ENCODE data around the gene PNMA6E.

The PNMA6E gene

DNA sequence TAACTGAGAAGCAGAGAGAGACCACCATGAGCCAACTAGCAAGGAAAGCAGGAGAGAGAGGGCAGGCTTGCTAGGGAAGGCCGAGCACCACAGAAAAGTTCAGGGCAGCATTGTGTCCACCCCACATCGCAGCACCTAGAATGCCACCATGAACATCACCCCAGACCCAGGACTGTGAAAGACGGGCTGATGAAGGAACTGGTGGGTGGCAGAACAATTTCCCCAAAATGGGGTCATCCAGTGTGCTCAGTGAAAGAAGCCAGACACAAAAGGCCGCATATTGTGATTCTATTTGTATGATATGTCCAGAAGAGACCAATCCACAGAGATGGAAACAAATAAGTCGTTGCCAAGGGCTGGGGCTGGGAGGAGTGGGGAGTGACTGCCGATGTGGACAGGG is 16.8 kb downstream of the PNMA6E start:
- DNase-seq (ENCODE audit: low read depth), result no peak

DNA sequence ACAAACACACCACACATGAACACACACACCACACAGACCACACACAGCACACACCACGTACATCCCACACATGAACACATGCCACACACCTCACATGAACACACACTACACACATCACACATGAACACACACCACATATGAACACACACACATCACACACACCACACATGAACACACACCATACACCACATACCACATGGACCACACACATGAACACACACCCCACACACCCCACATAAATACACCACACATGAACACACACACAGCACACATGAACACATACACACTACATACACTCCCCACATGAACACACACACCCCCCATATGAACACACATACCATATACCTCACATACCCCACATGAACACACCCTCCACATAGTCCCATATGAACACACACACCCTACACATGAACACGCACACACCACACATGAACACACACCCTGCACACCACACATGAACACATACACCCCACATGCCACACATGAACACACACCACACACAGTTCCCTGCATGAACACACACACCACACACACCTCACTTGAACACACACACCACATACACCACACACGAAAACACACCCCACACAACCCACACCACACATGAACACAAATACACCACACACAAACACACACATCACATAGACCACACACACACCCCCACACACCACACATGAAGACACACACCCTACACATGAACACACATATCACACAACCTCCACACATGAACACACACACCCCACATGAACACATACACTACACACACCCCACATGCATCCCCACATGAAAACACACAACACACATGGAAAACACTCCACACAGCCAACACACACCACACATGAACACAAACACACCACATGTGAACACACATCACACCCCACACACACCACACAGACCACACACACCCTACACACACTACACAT is 18.3 kb downstream of the PNMA6E start:
- DNase-seq (ENCODE audit: low read depth), result no peak

DNA sequence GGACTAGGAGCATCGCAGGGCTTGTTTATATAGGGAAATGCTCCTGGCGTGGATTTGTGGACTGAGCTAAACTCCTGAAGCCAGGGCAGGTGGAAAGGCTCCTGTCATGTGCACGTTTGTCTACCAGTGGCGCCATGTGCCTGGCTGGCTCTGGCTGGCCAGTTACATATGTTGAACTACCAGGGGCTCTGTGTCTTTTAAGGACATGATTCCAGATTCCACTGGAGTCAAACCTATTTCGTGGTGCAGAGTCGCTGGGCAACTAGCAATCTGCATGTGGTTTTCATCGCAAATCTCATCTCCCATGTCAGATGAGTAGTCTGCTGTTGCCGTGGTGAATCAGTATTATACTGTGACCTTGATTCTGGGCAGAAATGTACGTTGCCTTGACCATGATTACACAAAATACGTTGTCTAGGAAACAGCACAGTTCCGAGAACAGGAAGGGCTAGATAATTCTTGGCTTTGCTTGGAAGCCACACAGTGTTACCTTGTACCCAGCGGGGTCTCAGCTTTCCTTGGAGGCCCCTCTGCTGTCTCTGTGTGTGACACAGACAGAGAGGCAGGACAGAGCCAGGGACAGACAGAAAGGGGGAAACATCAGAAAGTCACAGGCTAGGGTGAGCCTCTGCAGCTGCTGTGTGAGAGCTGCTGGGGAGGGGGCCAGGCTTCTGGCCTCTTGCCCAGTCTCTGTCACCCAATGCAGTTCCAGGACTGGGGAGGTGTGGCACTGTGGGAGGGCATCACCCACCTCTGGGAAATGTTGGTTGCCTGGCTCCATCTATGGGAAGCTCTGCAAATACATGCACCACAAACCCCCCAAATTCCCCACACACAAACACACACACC is 19.2 kb downstream of the PNMA6E start:
- DNase-seq (ENCODE audit: low read depth), result peak; percentile 26

DNA sequence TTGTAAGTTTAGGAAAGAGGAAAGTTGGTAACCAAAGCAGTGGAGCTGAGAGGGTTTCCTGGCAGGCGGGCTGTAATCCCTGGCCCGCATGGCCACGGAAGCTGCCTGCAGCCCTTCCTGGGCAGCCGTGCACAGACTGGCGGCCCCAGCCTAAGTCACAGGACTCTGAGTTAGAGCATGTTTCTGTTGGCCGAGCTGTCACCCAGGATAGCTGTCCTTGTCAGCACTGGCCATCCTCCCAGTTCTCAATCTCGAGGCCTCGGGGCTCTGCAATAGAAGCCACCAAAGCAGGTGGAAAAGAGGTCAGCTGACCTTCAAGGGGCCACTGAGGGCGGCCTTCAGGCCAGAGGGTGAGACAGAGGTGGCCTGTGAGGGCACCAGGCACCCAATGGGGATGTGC is 20.5 kb downstream of the PNMA6E start:
- no peak for DNase-seq (ENCODE audit: low read depth)

DNA sequence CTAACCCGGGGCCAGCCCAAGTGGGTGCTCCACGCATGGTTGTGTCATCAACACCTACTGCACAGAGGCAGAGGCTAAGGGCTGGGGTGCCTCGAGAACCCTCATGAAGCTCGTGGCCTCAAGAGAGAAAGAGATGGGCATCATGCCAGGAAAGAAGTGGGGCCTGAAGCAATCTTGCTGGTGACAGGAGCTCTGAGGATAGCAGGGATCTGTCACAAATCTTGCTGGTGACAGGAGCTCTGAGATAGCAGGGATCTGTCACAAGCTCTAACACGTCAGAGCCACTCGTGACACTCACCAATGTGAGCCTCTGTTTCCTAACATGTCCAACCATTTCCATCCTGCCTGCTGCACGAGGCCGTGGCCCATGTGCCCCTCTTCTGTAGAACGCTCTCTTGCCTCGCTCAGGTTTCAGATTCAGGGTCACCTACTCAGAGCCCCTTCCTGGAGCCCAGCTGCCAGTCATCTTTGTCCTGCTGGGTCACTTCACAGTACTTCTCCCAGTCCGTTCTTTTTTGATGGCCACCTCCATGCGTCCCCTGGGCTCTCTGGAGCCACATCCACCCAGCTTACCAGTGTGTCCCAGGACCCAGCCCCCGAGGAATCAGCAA is 21.1 kb downstream of the PNMA6E start:
- no peak for DNase-seq (ENCODE audit: low read depth)

DNA sequence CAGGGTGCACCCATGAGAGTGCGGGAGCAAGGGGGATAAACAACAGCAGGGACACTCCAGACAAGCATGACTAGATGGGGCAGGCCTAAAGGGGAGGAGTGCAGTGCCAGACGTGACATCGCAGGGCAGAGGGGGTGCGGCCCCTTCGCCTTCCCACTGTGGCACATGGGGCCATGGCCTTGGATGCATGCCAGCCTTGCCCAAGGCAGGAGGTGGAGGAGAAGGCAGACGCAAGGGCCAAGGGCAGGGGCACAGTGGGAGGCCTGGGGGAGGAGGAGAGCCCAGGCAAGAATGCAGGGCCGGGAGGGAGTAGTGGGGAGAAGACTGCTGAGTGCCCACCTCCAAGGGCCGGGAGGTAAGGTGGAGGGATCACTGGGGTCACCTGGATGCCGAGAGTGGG is 21.6 kb downstream of the PNMA6E start:
- DNase-seq (ENCODE audit: low read depth), result no peak

DNA sequence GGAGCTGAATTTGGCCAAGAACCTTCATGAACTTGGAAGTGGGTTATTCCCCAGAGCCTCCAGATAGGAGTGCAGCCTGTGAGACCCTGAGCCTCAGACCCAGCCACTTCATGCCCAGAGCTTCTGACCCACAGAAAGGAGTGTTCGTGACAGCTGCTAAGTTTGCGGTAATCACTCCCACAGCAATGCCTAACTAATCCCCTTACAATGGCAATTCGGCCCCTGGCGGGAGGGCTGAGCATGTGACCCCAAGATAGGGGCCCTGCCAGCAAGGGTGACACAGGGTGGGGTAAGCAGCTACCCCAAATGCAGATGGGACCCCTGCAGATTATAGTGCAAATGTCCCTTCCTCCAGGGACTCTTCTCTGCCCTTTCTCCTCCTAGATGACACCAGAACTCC is 22.5 kb downstream of the PNMA6E start:
- DNase-seq (ENCODE audit: low read depth), result no peak

DNA sequence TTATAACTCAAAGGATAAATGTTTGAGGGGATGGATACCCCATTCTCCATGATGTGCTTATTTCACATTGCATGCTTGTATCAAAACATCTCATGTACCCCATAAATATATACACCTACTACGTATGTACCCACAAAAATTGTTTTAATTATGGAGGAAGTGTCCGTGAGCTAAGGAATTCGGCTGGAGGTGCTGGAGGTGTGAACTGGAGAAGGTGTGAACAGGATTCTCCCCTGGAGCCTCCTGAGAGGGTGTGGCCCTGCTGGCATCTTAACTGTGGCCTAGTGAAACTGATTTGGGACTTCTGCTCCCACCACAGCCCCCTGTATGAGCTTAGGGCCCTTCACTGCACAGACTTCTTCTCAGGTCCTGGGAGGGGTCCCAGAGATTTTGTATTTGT is 23.4 kb downstream of the PNMA6E start:
- no peak for DNase-seq (ENCODE audit: low read depth)

DNA sequence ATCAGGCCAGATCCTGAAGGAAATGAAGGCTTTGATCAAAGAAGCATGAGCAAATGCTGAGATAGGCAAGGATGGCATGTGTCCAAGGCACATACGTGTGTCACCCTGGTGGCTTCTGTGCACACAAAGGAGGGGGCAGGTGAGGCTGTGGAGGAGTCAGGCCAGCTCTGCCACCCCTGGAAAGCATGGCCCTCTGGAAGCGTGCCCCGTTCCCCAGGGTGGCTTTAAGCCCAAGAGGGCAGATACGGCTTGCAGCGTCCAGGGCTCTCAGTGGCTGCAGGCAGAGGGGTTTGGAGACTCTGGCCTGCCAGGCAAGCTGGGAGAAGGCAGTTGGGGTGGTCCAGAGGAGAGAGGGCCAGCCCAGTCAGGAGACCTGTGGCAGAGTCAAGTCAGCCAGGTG is 25.6 kb downstream of the PNMA6E start:
- DNase-seq (ENCODE audit: low read depth), result no peak

DNA sequence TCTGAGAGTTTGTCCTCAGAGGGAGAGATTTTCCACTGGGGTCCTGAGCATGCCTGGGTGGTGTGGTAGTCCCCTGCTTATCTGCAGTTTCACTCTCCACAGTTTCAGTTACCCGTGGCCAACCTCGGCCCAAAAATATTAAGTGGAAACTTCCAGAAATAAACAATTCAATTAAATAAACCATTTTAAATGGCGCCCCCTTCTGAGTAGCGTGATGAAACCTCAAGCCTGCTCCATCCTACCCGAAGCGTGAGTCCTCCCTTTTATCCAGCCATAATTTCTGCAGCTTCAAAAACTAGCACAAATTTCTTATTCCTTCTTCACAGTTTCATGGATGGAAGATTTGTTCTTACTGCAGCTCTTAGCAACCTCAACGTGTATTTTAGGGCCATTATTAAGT is 26.7 kb downstream of the PNMA6E start:
- no peak for DNase-seq (ENCODE audit: low read depth)

DNA sequence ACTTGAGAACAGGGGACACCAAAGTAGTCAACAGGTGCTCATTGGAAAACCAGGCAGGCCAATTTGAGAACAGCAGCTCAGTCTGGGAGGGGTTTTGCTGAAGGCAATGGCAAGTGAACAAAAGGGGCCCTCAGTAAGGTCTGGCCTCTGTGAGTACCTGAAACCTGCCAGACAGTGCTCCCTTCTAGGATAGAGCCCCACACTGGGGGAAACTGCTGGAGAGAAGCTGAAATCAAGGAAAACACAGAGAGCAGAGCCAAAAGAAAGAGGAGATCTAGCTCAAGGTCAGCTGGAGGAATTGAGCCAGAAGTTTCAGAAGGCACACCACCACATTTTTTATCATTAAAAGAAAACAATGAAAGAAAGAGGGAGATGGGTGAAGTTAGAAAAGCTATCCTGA is 28.2 kb downstream of the PNMA6E start:
- no peak for DNase-seq (ENCODE audit: low read depth)

DNA sequence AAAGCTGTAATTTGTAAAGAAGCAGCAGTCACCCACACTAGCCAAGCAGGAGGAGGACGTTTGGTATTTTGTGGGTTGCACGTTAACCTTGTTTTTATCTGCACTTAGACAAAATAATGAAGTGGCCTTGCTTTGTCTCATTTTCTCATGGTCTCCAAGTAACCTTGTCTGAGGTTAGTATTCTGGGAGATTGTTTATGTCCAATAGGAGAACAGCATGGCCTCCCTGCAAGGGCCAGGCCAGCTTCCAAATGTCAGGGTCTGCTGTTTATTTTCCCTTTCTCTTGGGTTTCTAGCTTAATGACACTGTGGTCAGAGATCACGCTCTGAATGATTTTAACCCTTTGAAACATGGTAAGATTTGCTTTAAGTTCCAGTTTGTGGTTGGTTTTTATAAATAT is 29.9 kb downstream of the PNMA6E start:
- DNase-seq (ENCODE audit: low read depth), result no peak

DNA sequence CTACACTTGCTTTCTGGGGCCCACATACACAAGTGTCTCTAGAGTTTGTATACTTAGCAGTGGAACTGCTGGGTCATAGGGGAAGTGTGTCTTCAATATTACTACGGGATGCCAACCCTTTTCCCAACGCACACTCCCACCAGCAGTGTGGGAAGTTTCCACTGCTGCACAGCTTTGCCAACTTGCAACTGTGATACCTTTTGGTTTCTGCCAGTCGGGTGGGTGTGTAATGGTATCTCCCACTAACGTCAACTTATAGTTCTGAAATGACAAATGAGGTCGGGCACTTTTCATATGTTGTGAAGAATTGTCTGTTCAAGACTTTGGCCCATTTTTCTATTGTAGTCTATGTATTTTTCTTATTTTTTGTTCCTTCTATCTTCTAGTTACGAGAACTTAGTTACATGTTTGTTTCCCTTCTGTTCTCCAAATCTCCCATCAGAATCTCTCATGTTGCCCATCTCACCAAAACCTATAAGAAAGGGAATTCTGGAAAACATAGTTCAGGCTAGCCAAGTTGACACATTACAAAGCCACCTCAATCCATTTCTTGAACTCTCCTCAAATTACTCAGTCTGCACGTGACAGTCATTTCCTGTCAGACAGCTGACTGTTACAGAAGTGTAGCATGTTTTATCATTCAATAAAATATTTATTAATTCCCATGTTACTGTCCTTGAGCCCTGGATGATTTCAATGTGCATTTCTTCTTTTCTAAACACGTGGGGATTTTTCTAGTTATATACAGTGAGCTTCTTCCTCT is 30.7 kb downstream of the PNMA6E start:
- DNase-seq (ENCODE audit: low read depth), result no peak

DNA sequence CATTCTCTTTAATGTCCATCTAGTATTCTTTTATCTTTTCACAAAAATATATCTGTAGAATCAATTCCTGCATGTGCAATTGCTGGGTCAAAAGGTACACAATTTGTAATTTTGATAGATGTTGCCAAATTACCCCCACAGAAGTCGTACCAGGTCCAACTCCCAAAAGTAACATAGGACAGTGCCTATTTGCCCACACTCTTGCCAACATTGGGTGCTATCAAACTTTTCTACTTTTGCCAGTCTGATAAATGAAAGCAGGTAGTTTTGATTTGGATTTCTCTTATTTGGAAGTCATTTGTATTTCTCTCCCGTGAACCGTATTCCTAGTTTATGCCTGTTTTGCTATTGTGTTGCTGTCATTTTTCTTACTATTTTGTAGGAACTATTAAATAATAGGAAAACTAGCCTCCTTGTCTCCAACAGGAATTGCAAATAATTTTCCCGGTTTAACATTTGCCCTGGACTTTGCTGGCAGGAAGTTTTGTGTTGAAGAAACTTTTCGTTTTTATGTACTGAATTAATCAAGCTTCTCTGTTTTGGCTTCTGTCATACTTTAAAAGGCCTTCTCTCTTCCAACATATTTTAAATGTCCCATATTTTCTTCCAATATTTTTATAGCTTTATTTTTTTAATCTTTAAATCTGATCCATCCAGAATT is 34.1 kb downstream of the PNMA6E start:
- no peak for DNase-seq (ENCODE audit: low read depth)

DNA sequence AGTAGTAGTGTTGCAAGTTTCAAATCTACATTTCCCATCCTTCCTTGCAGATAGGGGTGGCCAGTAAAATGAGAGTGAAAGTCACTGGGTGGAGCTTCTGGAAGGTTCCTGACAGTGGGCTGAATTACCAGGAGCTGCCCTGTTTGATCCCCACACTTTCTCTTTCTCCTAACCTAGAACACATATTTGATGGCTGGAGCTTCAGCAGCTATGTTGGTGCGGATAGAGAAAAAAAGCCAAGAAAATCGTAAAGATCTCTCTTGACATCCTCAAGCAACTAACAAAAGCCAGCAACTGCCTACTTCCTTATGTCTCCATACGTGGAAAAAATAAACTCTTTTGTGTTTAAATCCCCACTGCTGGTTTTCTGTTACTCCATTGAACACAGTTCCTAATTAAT is 35.0 kb downstream of the PNMA6E start:
- DNase-seq (ENCODE audit: low read depth), result no peak

DNA sequence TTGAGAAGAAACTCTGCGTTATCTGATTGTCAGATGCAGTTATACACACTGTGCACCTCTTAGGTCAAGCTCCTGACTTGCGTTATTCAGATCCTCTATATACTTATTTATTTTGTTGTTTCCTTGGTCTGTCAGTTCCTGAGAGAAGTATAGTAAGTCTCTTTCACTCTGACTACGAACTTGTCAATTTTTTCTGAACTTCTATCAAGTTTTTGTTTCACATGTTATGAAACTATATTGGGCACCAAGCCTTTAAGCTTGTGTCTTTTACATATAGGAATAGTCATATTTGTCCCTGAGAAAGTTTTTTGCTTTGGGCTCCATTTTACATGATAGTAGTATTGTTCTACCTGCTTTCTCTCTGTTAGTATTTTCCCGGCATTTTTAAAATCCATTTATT is 35.5 kb downstream of the PNMA6E start:
- no peak for DNase-seq (ENCODE audit: low read depth)

DNA sequence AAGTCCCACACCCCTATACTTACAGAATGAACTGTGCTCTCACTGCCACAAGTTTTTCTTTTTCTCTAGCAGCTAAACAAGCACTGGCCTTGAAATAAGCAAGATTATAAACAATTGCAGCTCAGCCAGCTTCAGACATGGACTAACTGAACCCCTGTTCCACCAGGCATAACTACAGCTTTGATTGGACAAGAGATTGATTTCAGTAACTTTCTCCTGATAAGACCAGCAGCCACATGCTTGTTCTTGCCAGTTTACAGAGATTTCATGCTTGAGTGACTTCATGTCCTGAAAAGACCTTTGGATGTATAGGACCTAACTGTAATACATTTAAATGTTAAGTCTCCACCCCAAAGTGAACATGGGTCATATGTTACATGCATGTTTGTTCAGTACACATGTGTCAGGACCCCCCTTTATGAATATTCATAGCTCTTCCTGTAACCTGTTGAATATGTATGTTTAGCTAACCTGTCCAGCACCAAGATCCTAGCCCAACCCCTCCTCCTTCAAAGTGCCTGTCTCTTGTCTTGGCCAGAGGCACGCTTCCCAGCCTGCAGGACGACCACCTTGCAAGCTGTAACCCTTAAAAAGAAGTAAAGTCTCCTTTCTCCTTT is 39.3 kb downstream of the PNMA6E start:
- DNase-seq (ENCODE audit: low read depth), result no peak

DNA sequence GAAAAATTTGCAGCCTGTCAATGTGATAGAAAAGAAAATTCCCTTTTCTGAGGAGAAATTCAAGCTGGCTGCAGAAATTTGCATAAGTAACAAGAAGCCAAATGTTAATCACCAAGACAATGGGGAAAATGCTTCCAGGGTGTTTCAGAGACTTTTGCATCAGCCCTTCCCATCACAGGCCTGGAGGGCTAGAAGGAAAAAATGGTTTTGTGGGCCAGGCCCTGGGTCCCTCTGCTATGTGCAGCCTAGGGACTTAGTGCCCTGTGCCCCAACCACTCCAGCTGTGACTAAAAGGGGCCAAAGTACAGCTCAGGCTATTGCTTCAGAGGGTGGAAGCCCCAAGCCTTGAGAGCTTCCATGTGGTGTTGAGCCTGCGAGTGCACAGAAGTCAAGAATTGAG is 43.3 kb downstream of the PNMA6E start:
- no peak for DNase-seq (ENCODE audit: low read depth)

DNA sequence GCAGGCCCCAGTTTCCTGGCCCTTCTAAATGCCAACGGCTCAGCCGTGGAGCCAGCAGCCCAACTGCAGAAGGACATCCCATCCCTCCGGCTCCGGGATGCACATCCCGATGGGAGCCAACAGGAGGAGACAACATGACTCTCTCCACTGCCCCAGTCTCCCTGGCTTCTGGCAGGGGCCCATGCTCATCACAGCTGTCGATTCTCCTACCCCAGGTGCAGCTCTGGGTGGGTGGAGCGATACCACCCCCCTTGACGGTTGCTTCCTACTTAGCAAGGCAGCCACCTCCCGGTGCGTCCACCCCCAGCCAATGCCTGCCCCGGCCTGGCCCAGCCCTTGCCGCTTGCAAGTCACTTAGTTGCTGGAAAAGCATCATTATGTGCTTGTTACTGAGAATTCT is 47.7 kb downstream of the PNMA6E start:
- no peak for DNase-seq (ENCODE audit: low read depth)

DNA sequence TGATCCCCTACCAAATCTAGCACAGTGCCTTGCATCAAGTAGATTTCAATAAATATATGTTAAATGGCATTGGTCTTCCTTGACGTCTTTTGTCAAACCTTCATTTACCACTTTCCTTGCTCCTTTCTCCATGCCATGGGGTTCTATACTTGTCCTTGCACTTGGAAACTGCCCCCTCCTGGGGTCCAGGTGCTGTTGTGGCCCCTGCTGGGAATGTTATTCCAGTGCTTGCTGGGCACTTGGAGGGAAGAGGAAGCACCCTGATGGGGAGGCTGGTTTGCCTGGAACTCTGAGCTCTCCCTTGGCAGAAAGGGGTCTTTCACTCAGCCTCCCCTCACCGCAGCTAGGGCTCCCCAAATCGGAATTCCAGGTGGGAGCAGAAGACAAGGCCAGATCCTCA is 48.3 kb downstream of the PNMA6E start:
- no peak for DNase-seq (ENCODE audit: low read depth)

DNA sequence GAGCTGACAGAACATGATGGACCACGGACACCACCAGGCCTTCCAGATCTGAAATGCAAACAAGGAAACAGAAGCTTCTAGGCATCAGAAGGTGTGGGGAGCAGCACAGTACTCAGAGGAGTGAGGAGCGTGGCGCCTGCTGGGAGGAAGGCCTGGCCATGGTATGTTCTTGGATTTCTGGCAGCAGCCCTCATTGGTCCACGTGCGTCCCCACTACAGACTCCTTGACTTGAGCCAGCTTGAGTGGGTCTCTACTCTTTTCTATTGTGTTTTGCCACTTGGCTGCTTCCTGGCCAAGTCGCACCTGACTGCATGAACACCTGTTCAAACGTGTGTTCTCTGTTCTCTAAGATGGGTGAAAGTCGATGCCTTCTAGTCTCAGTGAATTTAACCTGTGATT is 49.2 kb downstream of the PNMA6E start:
- no peak for DNase-seq (ENCODE audit: low read depth)

Measured in CMK (cell line).